Endodermal cell (in vitro differentiated cells): ENCODE data around the gene NHLRC3. TPM values are rescaled to one million over a fixed set of nuclear protein-coding genes. Genes with fewer than 3 reads are reported as not detected.

Source experiments
- DNase-seq: peaks from one replicate; pipeline ENCODE4 v3.0.0-alpha.2; 2017
- H3K27ac ChIP-seq: 2 replicates; pipeline ENCODE4 v1.5.1; 2013; ENCODE audit warnings: mild to moderate bottlenecking, low read depth, low read length, moderate library complexity
- H3K27me3 ChIP-seq: 2 replicates; pipeline ENCODE4 v1.6.1; 2013; ENCODE audit warnings: mild to moderate bottlenecking, low read length, moderate library complexity; ENCODE audit not compliant: insufficient read depth, control insufficient read depth, poor library complexity, severe bottlenecking
- H3K36me3 ChIP-seq: 2 replicates; pipeline ENCODE4 v1.7.0; 2013; ENCODE audit warnings: mild to moderate bottlenecking, low read length, moderate library complexity; ENCODE audit not compliant: control insufficient read depth, insufficient read depth
- H3K4me1 ChIP-seq: one replicate; pipeline ENCODE4 v1.7.0; 2013; ENCODE audit warnings: low read length; ENCODE audit not compliant: control insufficient read depth, insufficient read depth
- H3K4me3 ChIP-seq: 2 replicates; pipeline ENCODE4 v1.5.1; 2013; ENCODE audit warnings: mild to moderate bottlenecking, low read length, moderate library complexity
- H3K9ac ChIP-seq: 2 replicates; pipeline ENCODE4 v1.6.1; 2013; ENCODE audit warnings: mild to moderate bottlenecking, low read length, moderate library complexity; ENCODE audit not compliant: poor library complexity, severe bottlenecking; ENCODE audit errors: extremely low read depth
- H3K9me3 ChIP-seq: 2 replicates; pipeline ENCODE4 v1.6.1; 2013; ENCODE audit warnings: mild to moderate bottlenecking, low read length, moderate library complexity; ENCODE audit not compliant: control insufficient read depth
- H3K27ac Mint-ChIP-seq: 2 replicates; pipeline ENCODE4 v1.8.0; 2020; ENCODE audit warnings: mixed read lengths
- H3K27me3 Mint-ChIP-seq: 2 replicates; pipeline ENCODE4 v1.8.0; 2021; ENCODE audit warnings: mild to moderate bottlenecking, mixed read lengths; ENCODE audit not compliant: insufficient read depth
- H3K36me3 Mint-ChIP-seq: 2 replicates; pipeline ENCODE4 v1.8.0; 2020; ENCODE audit warnings: low read depth, mixed read lengths
- H3K4me1 Mint-ChIP-seq: 2 replicates; pipeline ENCODE4 v1.8.0; 2020; ENCODE audit warnings: mixed read lengths
- H3K4me3 Mint-ChIP-seq: 2 replicates; pipeline ENCODE4 v1.8.0; 2020; ENCODE audit warnings: mild to moderate bottlenecking, moderate library complexity, mixed read lengths
- H3K9me3 Mint-ChIP-seq: 2 replicates; pipeline ENCODE4 v1.8.0; 2020; ENCODE audit warnings: mild to moderate bottlenecking, mixed read lengths
- WGBS, 2 experiments: methylation state at CpG; one replicate each; pipeline versions ENCODE4 v1.1.5 to v1.1.7; 2013; ENCODE audit warnings: missing lambda C conversion rate in 2 of 2, mixed read lengths in 1 of 2; ENCODE audit not compliant: insufficient coverage in 1 of 2, insufficient read length in 1 of 2; 5-methylcytosine and 5-hydroxymethylcytosine counted together
- total RNA-seq, 2 donors: library from RNA; stranded (reverse); fragmentation: NEBNext Ultra II Directional in 1 of 2; extraction: Animal tissue kit (Norgen Biotek cat#: 25700) in 1 of 2; gene quantifications; 2 replicates in 1 of 2; 3 replicates in 1 of 2; pipeline ENCODE4 v1.2.1, GENCODE V29; 2021
- TF ChIP-seq, protein P1 (sequence below): fragments of 200-600 bp; sonication (generic); conservative IDR thresholded peaks from 2 replicates; pipeline ENCODE4 v1.5.0; 2021; ENCODE audit warnings: antibody characterized with exemption, mild to moderate bottlenecking

NHLRC3 gene
- total RNA-seq, 2 donors from 2014 or later = 13.7 to 23.4 TPM

DNA sequence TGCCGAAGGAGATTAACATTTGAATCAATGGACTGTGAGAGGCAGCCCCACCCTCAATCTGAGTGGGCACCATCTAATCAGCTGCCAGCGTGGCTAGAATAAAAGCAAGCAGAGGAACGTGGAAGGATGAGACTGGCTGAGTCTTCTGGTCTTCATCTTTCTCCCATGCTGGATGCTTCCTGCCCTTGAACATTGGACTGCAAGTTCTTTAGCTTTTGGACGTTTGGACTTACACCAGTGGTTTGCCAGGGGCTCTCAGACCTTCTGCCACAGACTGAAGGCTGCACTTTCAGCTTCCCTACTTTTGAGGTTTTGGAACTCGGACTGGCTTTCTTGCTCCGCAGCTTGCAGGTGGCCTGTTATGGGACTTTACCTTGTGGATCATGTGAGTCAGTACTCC is 14.7 kb downstream of the NHLRC3 start:
- TF ChIP-seq, protein P1, sequence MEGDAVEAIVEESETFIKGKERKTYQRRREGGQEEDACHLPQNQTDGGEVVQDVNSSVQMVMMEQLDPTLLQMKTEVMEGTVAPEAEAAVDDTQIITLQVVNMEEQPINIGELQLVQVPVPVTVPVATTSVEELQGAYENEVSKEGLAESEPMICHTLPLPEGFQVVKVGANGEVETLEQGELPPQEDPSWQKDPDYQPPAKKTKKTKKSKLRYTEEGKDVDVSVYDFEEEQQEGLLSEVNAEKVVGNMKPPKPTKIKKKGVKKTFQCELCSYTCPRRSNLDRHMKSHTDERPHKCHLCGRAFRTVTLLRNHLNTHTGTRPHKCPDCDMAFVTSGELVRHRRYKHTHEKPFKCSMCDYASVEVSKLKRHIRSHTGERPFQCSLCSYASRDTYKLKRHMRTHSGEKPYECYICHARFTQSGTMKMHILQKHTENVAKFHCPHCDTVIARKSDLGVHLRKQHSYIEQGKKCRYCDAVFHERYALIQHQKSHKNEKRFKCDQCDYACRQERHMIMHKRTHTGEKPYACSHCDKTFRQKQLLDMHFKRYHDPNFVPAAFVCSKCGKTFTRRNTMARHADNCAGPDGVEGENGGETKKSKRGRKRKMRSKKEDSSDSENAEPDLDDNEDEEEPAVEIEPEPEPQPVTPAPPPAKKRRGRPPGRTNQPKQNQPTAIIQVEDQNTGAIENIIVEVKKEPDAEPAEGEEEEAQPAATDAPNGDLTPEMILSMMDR = no peak
- Histone ChIP-seq H3K9ac (no peak overlapping the region), H3K27ac (no peak overlapping the region), H3K4me1 (no peaks in the 10 kb centered on the region), H3K27me3 (no peaks in the 10 kb centered on the region), H3K4me3 (no peak overlapping the region), H3K9me3 (no peaks in the 10 kb centered on the region), H3K36me3 (peaks cover 3% of the 10 kb centered on the region)
- Mint-ChIP-seq H3K4me3 (no peak overlapping the region), H3K27ac (no peak overlapping the region), H3K4me1 (peaks cover 8% of the 10 kb centered on the region), H3K9me3 (peaks cover 8% of the 10 kb centered on the region), H3K36me3 (peaks cover 3% of the 10 kb centered on the region), H3K27me3 (no peaks in the 10 kb centered on the region)
- 82 to 85% methylated on average over 4 to 6 of the region's 6 CpGs for WGBS, 2 experiments
- no peak for DNase-seq

- Mint-ChIP-seq H3K36me3 (peaks cover 3% of the 10 kb centered on the region), H3K9me3 (peaks cover 8% of the 10 kb centered on the region), H3K27ac (no peak overlapping the region), H3K4me1 (peaks cover 4% of the 10 kb centered on the region), H3K4me3 (no peak overlapping the region), H3K27me3 (no peaks in the 10 kb centered on the region)
- Histone ChIP-seq H3K27me3 (no peaks in the 10 kb centered on the region), H3K4me3 (no peak overlapping the region), H3K9ac (no peak overlapping the region), H3K9me3 (no peaks in the 10 kb centered on the region), H3K27ac (no peak overlapping the region), H3K36me3 (peaks cover 3% of the 10 kb centered on the region), H3K4me1 (no peaks in the 10 kb centered on the region)
- DNase-seq = no peak
- WGBS, 2 experiments = 85 to 100% methylated on average over 1 to 3 of the region's 3 CpGs
- TF ChIP-seq, protein P1 = no peak
Observed at GRCh38 chr13:39054112-39054511, 15.9 kb downstream of the NHLRC3 start.

DNA sequence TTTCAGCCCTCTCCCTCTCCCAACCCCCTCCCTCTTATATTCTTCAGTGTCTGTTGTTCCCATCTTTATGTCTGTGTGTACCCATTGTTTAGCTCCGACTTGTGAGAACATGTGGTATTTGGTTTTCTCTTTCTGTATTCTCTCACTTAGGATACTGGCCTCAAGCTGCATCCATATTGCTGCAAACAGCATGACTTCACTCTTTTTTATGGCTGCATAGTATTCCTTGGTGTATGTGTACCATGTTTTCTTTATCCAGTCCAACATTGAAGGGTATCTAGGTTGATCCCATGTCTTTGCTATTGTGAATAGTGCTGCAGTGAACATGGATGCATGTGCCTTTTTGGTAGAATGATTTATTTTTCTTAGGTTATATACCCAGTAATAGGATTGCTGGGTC is 17.8 kb downstream of the NHLRC3 start:
- Histone ChIP-seq H3K9me3 (no peaks in the 10 kb centered on the region), H3K4me1 (no peaks in the 10 kb centered on the region), H3K9ac (no peak overlapping the region), H3K36me3 (no peaks in the 10 kb centered on the region), H3K27ac (no peak overlapping the region), H3K27me3 (no peaks in the 10 kb centered on the region), H3K4me3 (no peak overlapping the region)
- H3K4me3 Mint-ChIP-seq = no peak overlapping the region
- H3K36me3 Mint-ChIP-seq = peaks cover 3% of the 10 kb centered on the region
- 91 to 100% methylated on average over 1 of the region's 1 CpG for WGBS, 2 experiments
- no peaks in the 10 kb centered on the region for H3K27me3 Mint-ChIP-seq
- DNase-seq = no peak
- H3K4me1 Mint-ChIP-seq = peaks cover 4% of the 10 kb centered on the region
- TF ChIP-seq, protein P1 = no peak
- H3K27ac Mint-ChIP-seq = no peak overlapping the region
- peaks cover 8% of the 10 kb centered on the region for H3K9me3 Mint-ChIP-seq
